GM12878 (cell line): Measurements from ENCODE around the gene AAMP.

Experiments used
- CHD1 ChIP-seq: IDR thresholded peaks from 2 replicates; pipeline ENCODE4 v1.6.1; 2012; ENCODE audit warnings: low read depth, low read length, improper control_type of control experiment
- CHD2 ChIP-seq: IDR thresholded peaks from 2 replicates; pipeline ENCODE4 v1.6.1; 2011; ENCODE audit warnings: low read depth, low read length, improper control_type of control experiment, borderline replicate concordance
- EGR1 ChIP-seq, 2 experiments: IDR thresholded peaks; 1 replicate in 1 of 2; 2 replicates in 1 of 2; pipeline ENCODE4 v1.6.1; 2011 to 2012; ENCODE audit warnings: low read depth in 2 of 2, low read length in 2 of 2, borderline replicate concordance in 1 of 2, mild to moderate bottlenecking in 1 of 2, moderate library complexity in 1 of 2
- ELK1 ChIP-seq: IDR thresholded peaks from 2 replicates; pipeline ENCODE4 v1.6.1; 2012; ENCODE audit warnings: low read depth, low read length, improper control_type of control experiment
- EZH2 ChIP-seq: IDR thresholded peaks from 2 replicates; pipeline ENCODE4 v1.6.1; 2012; ENCODE audit warnings: low read depth, mild to moderate bottlenecking, control low read depth, inconsistent platforms, low read length, borderline replicate concordance; ENCODE audit not compliant: control insufficient read depth
- GABPA ChIP-seq: IDR thresholded peaks from 2 replicates; pipeline ENCODE4 v1.6.1; 2014; ENCODE audit warnings: antibody characterized with exemption, low read depth, mild to moderate bottlenecking, inconsistent platforms
- TF ChIP-seq, protein P1 (sequence below), 3 experiments: IDR thresholded peaks in 2 of 3; conservative IDR thresholded peaks in 1 of 3; 2 replicates each; pipeline ENCODE4 v1.5.1; 2011; ENCODE audit warnings: low read depth in 3 of 3, low read length in 3 of 3, mild to moderate bottlenecking in 3 of 3, control low read depth in 2 of 3, moderate library complexity in 2 of 3, inconsistent platforms in 1 of 3, mixed read lengths in 1 of 3; ENCODE audit not compliant: control insufficient read depth in 2 of 3, insufficient read depth in 1 of 3; ENCODE audit errors: extremely low read depth in 1 of 3

GRCh38 chr2:218228366-218229090 lies 41.4 kb downstream of the AAMP start:
- TF ChIP-seq EGR1 (IDR thresholded peaks at IDR 0.05; ENCODE audit: borderline replicate concordance in 1 of 2, low read depth in 2 of 2, low read length in 2 of 2) (no peak), GABPA (no peak), CHD1 (no peak), ELK1 (no peak), EZH2 (no peak), CHD2 (no peak)
- TF ChIP-seq, protein P1, sequence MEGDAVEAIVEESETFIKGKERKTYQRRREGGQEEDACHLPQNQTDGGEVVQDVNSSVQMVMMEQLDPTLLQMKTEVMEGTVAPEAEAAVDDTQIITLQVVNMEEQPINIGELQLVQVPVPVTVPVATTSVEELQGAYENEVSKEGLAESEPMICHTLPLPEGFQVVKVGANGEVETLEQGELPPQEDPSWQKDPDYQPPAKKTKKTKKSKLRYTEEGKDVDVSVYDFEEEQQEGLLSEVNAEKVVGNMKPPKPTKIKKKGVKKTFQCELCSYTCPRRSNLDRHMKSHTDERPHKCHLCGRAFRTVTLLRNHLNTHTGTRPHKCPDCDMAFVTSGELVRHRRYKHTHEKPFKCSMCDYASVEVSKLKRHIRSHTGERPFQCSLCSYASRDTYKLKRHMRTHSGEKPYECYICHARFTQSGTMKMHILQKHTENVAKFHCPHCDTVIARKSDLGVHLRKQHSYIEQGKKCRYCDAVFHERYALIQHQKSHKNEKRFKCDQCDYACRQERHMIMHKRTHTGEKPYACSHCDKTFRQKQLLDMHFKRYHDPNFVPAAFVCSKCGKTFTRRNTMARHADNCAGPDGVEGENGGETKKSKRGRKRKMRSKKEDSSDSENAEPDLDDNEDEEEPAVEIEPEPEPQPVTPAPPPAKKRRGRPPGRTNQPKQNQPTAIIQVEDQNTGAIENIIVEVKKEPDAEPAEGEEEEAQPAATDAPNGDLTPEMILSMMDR (IDR thresholded peaks at IDR 0.05 in 2 of 3, conservative IDR thresholded peaks at IDR 0.05 in 1 of 3; ENCODE audit: control insufficient read depth in 2 of 3, extremely low read depth in 1 of 3, insufficient read depth in 1 of 3, low read depth in 3 of 3, low read length in 3 of 3), result no peak
